Mesothelial cell of epicardium (in vitro differentiated cells): ENCODE results near the gene OR8A1. TPM values are rescaled to one million over a fixed set of nuclear protein-coding genes. Genes with fewer than 3 reads are reported as not detected.
"Not testable (repeated sequence)": the region's sequence is repeated elsewhere in the genome, so short reads cannot be mapped to it uniquely, and the experiment has no call there.

Source experiments
- DNase-seq, 2 experiments: peaks; one replicate each; pipeline ENCODE4 v3.0.0; 2021; ENCODE audit warnings: low spot score in 2 of 2; ENCODE audit not compliant: unreplicated experiment in 2 of 2
- H3K27ac Mint-ChIP-seq: 2 replicates; pipeline ENCODE4 v1.8.0; 2021; ENCODE audit warnings: mixed read lengths
- H3K27me3 Mint-ChIP-seq: 2 replicates; pipeline ENCODE4 v1.8.0; 2021; ENCODE audit warnings: low read depth, mixed read lengths
- H3K36me3 Mint-ChIP-seq: 2 replicates; pipeline ENCODE4 v1.8.0; 2021; ENCODE audit warnings: mixed read lengths
- H3K4me1 Mint-ChIP-seq: 2 replicates; pipeline ENCODE4 v1.8.0; 2021; ENCODE audit warnings: mixed read lengths
- H3K4me3 Mint-ChIP-seq: 2 replicates; pipeline ENCODE4 v1.8.0; 2021; ENCODE audit warnings: mild to moderate bottlenecking, moderate library complexity, mixed read lengths
- H3K9me3 Mint-ChIP-seq: 2 replicates; pipeline ENCODE4 v1.8.0; 2021; ENCODE audit warnings: mixed read lengths
- total RNA-seq: library from RNA; stranded (reverse); gene quantifications from 3 replicates; pipeline ENCODE4 v1.2.1, GENCODE V29; 2021
- TF ChIP-seq, protein P1 (sequence below): fragments of 200-600 bp; sonication (generic); IDR thresholded peaks from one replicate; pipeline ENCODE4 v1.5.0; 2021; ENCODE audit warnings: antibody characterized with exemption; ENCODE audit not compliant: unreplicated experiment

The OR8A1 gene
- total RNA-seq, 1 donor from 2014 or later, result not detected

DNA sequence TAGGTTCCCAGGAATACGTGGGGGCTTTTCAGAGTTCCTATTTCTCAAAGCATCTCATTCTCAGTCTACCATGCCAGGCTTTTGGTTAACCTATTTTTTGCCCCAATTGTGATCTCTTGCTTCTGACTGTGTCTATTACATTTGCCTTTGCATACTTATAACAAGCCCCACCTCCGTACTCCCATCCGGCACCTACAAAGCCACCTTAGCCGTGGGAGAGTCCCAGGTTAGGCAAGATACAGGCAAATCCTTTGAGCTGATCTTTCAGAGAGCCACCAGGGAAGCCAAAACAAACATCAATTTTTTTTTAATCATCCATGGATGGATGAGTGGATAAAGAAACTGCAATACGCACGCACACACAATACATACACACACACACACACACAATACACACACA lies 22.8 kb downstream of the OR8A1 start:
- no peaks in the 10 kb centered on the region for H3K36me3 Mint-ChIP-seq
- TF ChIP-seq, protein P1, sequence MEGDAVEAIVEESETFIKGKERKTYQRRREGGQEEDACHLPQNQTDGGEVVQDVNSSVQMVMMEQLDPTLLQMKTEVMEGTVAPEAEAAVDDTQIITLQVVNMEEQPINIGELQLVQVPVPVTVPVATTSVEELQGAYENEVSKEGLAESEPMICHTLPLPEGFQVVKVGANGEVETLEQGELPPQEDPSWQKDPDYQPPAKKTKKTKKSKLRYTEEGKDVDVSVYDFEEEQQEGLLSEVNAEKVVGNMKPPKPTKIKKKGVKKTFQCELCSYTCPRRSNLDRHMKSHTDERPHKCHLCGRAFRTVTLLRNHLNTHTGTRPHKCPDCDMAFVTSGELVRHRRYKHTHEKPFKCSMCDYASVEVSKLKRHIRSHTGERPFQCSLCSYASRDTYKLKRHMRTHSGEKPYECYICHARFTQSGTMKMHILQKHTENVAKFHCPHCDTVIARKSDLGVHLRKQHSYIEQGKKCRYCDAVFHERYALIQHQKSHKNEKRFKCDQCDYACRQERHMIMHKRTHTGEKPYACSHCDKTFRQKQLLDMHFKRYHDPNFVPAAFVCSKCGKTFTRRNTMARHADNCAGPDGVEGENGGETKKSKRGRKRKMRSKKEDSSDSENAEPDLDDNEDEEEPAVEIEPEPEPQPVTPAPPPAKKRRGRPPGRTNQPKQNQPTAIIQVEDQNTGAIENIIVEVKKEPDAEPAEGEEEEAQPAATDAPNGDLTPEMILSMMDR, result no peak
- DNase-seq, result no peak
- H3K9me3 Mint-ChIP-seq, result no peaks in the 10 kb centered on the region
- H3K27me3 Mint-ChIP-seq, result peaks cover 50% of the 10 kb centered on the region
- no peak overlapping the region for H3K4me3 Mint-ChIP-seq
- no peaks in the 10 kb centered on the region for H3K4me1 Mint-ChIP-seq
- no peak overlapping the region for H3K27ac Mint-ChIP-seq

DNA sequence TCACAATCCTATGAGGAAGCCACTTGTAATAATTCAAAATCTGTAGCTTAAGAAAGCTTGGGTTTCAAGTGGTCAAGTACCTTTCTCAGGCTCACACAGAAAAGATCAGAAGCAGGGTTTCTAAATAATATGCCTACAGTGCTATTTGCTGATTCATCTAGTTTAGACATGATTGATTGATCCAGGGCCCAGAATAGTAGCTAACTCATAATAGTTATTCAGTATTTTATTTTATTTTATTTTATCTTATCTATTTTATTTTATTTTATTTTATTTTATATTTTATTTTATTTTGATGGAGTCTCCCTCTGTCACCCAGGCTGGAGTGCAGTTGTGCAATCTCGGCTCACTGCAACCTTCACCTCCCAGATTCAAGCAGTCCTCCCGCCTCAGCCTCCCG lies 25.5 kb downstream of the OR8A1 start:
- no peak overlapping the region for H3K4me3 Mint-ChIP-seq
- peaks cover 46% of the 10 kb centered on the region for H3K27me3 Mint-ChIP-seq
- no peak for DNase-seq
- TF ChIP-seq, protein P1, result no peak
- peaks cover 9% of the 10 kb centered on the region for H3K9me3 Mint-ChIP-seq
- no peak overlapping the region for H3K27ac Mint-ChIP-seq
- no peaks in the 10 kb centered on the region for H3K4me1 Mint-ChIP-seq
- no peaks in the 10 kb centered on the region for H3K36me3 Mint-ChIP-seq

DNA sequence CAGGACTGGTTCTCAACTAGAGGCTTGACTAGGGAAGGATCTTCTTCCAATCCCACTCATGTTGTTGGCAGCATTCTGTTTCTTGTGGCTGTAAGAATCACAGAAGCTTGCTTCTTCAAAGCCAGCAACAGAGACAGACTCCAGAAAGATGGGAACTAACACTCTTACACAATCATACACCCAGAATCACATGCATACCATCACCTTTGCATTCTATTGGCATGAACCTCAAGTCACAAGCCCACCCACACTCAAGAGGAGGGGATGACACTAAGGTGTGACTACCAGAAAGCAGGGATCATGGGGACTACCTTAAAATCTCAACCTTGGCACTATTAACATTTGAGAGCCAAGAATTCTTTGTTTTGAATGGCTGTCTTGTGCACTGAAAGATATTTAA lies 27.8 kb downstream of the OR8A1 start:
- DNase-seq, result no peak
- Mint-ChIP-seq H3K27ac (no peak overlapping the region), H3K27me3 (peaks cover 48% of the 10 kb centered on the region), H3K36me3 (no peaks in the 10 kb centered on the region), H3K4me1 (no peaks in the 10 kb centered on the region), H3K9me3 (peaks cover 9% of the 10 kb centered on the region), H3K4me3 (no peak overlapping the region)
- TF ChIP-seq, protein P1, result no peak

DNA sequence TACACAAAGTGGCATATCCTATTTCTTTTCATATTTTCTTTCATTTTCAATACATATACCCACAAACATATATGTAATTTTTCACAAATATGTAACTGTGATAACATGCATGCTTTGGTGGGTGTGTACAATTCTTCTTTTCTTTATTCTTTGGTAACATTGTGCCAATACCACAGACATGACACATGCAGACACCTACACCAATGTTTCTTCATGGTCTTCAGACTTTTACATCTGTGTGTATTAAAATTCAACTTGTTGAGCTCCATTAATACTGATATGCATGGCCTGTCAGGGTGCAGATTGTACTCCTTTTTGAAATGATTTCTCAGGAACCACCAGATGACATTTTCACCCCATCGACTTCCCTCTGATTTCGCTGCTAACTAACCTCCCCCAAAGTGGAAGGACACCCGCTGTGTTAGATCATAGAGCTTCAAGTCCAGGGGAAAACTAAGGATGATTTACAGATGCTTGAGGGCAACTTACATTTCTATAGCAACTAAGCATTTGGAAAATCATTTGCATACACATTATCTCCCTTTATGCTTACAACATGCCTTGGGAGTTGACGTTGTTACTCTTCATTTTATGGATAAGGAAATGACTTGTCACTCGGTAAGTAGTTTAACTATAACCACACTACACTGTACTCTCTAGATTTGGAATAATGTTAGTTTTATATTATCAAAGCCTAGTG lies 31.0 kb downstream of the OR8A1 start:
- Mint-ChIP-seq H3K4me3 (no peak overlapping the region), H3K27ac (no peak overlapping the region), H3K36me3 (no peaks in the 10 kb centered on the region), H3K27me3 (peaks cover 38% of the 10 kb centered on the region), H3K9me3 (peaks cover 9% of the 10 kb centered on the region), H3K4me1 (no peaks in the 10 kb centered on the region)
- DNase-seq, result no peak
- TF ChIP-seq, protein P1, result no peak

DNA sequence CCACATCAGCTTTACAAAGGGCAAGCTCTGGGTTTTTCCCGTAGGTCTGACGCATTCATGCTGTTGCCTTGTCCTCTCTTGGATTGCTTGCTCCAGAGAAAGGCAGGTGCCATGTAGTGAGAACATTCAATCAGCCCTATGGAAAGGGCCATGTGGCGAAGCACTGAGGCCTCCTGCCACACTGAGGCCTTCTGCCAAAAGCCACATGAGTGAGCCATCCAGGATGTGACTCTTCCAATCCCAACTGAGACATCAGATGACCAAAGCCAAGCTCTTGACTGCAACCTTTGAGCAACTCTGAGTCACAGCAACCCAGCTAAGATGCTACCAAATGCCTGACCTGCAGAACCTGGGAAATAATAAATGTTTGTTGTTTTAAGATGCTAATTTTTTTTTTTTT lies 32.4 kb downstream of the OR8A1 start:
- H3K9me3 Mint-ChIP-seq, result peaks cover 9% of the 10 kb centered on the region
- no peak for DNase-seq
- no peaks in the 10 kb centered on the region for H3K36me3 Mint-ChIP-seq
- H3K4me3 Mint-ChIP-seq, result no peak overlapping the region
- H3K4me1 Mint-ChIP-seq, result no peaks in the 10 kb centered on the region
- H3K27ac Mint-ChIP-seq, result no peak overlapping the region
- TF ChIP-seq, protein P1, result no peak
- peaks cover 24% of the 10 kb centered on the region for H3K27me3 Mint-ChIP-seq

DNA sequence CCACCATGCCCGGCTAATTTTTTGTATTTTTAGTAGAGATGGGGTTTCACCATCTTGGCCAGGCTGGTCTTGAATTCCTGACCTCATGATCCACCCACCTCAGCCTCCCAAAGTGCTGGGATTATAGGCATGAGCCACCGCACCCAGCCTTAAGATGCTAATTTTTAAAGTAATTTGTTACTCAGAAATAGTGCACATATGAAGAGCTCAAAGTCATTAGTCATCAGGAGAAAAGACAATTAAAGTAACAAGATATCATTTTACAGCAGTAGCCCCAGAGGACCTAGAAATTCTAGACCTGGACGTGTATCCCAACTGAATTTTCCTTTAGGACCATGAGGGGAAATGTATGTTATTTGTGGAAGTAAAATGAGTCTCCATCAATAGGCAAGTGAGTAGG lies 32.9 kb downstream of the OR8A1 start:
- H3K4me3 Mint-ChIP-seq, H3K4me1 Mint-ChIP-seq: not testable (repeated sequence)

More for the DNA sequence above, 32.9 kb downstream of the OR8A1 start:
- not testable (repeated sequence) for H3K27ac Mint-ChIP-seq, DNase-seq, H3K36me3 Mint-ChIP-seq, H3K9me3 Mint-ChIP-seq
- H3K27me3 Mint-ChIP-seq, result peaks cover 19% of the 10 kb centered on the region
